Measurements from ENCODE around the gene MAMDC2. TPM values are rescaled to one million over a fixed set of nuclear protein-coding genes. Genes with fewer than 3 reads are reported as not detected.

The MAMDC2 gene
- total and polyA plus RNA-seq, 2 of the 8 experiments (the other 6 are each of a cell fraction or from before 2014, with no cell fraction given), result 6.1 to 15.4 TPM

GRCh38 chr9:70000469-70000868 is 43.2 kb upstream of the MAMDC2 start:
- Histone ChIP-seq H3K9ac (replicated peaks in 1 of 4; ENCODE audit: extremely low read depth in 1 of 4, low read depth in 3 of 4, low read length in 3 of 4) (no peak overlapping the region), H2AFZ (ENCODE audit: low read length) (no peak overlapping the region), H2BK20ac (ENCODE audit: low read length) (no peak overlapping the region), H4K91ac (replicated peaks; ENCODE audit: insufficient read length, low read length) (no peak overlapping the region), H3K79me1 (ENCODE audit: low read depth, low read length) (no peaks in the 10 kb centered on the region), H4K20me1 (replicated peaks in 1 of 2; ENCODE audit: control insufficient read depth in 1 of 2, insufficient read depth in 2 of 2, low read length in 2 of 2) (no peaks in the 10 kb centered on the region), H3K4me3 (ENCODE audit: extremely low read depth in 1 of 4, insufficient read depth in 2 of 4, low read depth in 3 of 4, low read length in 4 of 4) (no peak overlapping the region), H3K23ac (ENCODE audit: insufficient read length) (no peak overlapping the region), H3K14ac (ENCODE audit: insufficient read length) (no peak overlapping the region), H3K18ac (ENCODE audit: extremely low read depth, low read length) (no peak overlapping the region), H3K9me3 (ENCODE audit: insufficient read depth in 2 of 2, low read depth in 1 of 2, low read length in 1 of 2) (no peaks in the 10 kb centered on the region), H3K4me1 (replicated peaks in 1 of 4; ENCODE audit: control insufficient read depth in 3 of 4, insufficient read depth in 4 of 4, low read length in 3 of 4) (no peaks in the 10 kb centered on the region), H3K56ac (replicated peaks; ENCODE audit: insufficient read length, low read depth, low read length) (no peak overlapping the region), H4K5ac (ENCODE audit: insufficient read length, low read depth, low read length) (no peak overlapping the region), H2BK15ac (ENCODE audit: low read length) (no peak overlapping the region), H3K79me2 (ENCODE audit: control insufficient read depth in 1 of 2, insufficient read depth in 2 of 2, low read length in 2 of 2) (no peaks in the 10 kb centered on the region), H2BK12ac (ENCODE audit: low read depth, low read length) (no peak overlapping the region), H3K23me2 (ENCODE audit: low read depth, low read length) (no peaks in the 10 kb centered on the region; the same call in 1 of the 2 replicates), H3K27ac (ENCODE audit: low read depth, low read length) (no peak overlapping the region), H3K27me3 (replicated peaks in 1 of 4; ENCODE audit: control insufficient read depth in 3 of 4, extremely low read depth in 1 of 4, insufficient read depth in 3 of 4, low read length in 3 of 4) (peaks cover 0 to 1% (median 0%) of the 10 kb centered on the region in 4 experiments; a peak in 1 of 7 replicates), H4K8ac (ENCODE audit: extremely low read depth, insufficient read depth, low read length) (no peak overlapping the region), H3K36me3 (ENCODE audit: control insufficient read depth in 2 of 4, insufficient read depth in 4 of 4, low read length in 3 of 4) (no peaks in the 10 kb centered on the region), H2AK5ac (ENCODE audit: low read depth, low read length) (no peak overlapping the region), H3K4me2 (ENCODE audit: insufficient read depth in 1 of 2, low read depth in 2 of 2, low read length in 2 of 2) (no peak overlapping the region), H2BK120ac (replicated peaks; ENCODE audit: low read depth, low read length) (no peak overlapping the region), H2BK5ac (ENCODE audit: low read depth, low read length) (no peak overlapping the region), H3K4ac (replicated peaks; ENCODE audit: insufficient read length, low read depth, low read length) (no peak overlapping the region)
- no peak for FAIRE-seq
- ChIA-PET POLR2A (ENCODE audit: partially characterized antibody) (interaction anchor here (1.3 kb wide), 1 partner anchor 44 kb away, joined by 4 read pairs; the partner anchor contains the start of gene MAMDC2), CTCF (ENCODE audit: partially characterized antibody) (interaction anchor here (1.1 to 2.6 kb wide), 3 partner anchors 110 to 126 kb away, joined by 3 to 9 read pairs (median 8); no protein-coding TSS in a partner anchor)
- WGBS, 2 experiments (ENCODE audit: extremely low coverage in 1 of 2, insufficient coverage in 1 of 2, insufficient read length in 1 of 2, insufficient replicate concordance in 2 of 2, low coverage in 1 of 2, low lambda C conversion rate in 2 of 2, missing lambda C conversion rate in 1 of 2), result 91% methylated on average over 3 of the region's 3 CpGs; no CpG with 5 or more reads in 1 of the 2 experiments
- DNase-seq (ENCODE audit: low read depth in 1 of 2, low spot score in 2 of 2), result no peak

All from H1 (cell line).